ENCODE results near the gene PCDHGA8. TPM values are rescaled to one million over a fixed set of nuclear protein-coding genes. Genes with fewer than 3 reads are reported as not detected.
A peak's percentile ranks its signal among the peaks of the same experiment; 100 is the strongest.
"Not testable (repeated sequence)": the region's sequence is repeated elsewhere in the genome, so short reads cannot be mapped to it uniquely, and the experiment has no call there.

PCDHGA8 gene
- total RNA-seq, 4 donors from 2014 or later: 3.0 to 6.8 (median 3.6) TPM

DNA sequence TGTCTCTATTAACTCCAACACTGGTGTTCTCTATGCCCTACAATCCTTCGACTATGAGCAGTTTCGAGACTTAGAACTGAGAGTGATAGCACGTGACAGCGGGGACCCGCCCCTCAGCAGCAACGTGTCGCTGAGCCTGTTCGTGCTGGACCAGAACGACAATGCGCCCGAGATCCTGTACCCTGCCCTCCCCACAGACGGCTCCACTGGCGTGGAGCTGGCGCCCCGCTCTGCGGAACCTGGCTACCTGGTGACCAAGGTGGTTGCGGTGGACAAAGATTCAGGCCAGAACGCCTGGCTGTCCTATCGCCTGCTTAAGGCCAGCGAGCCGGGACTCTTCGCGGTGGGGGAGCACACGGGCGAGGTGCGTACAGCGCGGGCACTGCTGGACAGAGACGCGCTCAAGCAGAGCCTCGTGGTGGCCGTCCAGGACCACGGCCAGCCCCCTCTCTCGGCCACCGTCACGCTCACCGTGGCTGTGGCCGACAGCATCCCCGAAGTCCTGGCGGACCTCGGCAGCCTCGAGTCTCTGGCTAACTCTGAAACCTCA, 30.4 kb downstream of the PCDHGA8 start:
- H3K4me3 ChIP-seq: no peak overlapping the region
- H3K36me3 ChIP-seq: peaks cover 0 to 35% of the 10 kb centered on the region in 2 donors
- H3K27me3 ChIP-seq: no peaks in the 10 kb centered on the region
- 40% methylated on average over 1 of the region's 42 CpGs; no CpG with 5 or more reads in 1 of the 2 donors for WGBS, 2 donors (ENCODE audit: low coverage in 1 of 2)
- TF ChIP-seq POLR2A (IDR thresholded peaks at IDR 0.05): no peak
- TF ChIP-seq POLR2AphosphoS5 (IDR thresholded peaks at IDR 0.05): no peak
- no peak for TF ChIP-seq CTCF (IDR thresholded peaks at IDR 0.05)
- TF ChIP-seq EP300 (IDR thresholded peaks at IDR 0.05): no peak
- peaks cover 0 to 23% (median 0%) of the 10 kb centered on the region in 3 donors for H3K4me1 ChIP-seq
- no peak for ATAC-seq
- H3K27ac ChIP-seq: no peak overlapping the region
- peaks cover 0 to 99% (median 22%) of the 10 kb centered on the region in 3 donors for H3K9me3 ChIP-seq

DNA sequence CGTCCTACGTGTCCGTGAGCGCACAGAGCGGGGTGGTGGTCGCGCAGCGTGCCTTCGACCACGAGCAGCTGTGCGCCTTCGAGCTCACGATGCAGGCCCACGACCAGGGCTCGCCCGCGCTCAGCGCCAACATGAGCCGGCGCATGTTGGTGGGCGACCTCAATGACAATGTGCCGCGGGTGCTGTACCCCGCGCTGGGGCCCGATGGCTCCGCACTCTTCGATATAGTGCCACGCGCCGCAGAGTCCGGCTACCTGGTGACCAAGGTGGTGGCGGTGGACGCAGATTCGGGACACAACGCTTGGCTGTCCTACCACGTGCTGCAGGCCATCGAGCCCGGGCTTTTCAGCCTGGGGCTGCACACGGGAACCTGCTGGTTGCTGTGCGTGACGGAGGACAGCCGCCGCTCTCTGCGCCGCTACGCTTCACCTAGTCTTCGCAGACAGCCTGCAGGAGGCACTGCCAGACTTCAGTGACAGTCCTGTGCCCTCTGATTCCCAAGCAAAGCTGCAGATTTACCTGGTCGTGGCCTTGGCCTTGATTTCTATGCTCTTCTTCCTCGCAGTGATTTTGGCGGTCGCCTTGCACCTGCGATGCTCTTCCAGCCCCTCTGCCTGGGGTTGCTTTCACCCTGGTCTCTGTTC, 35.5 kb downstream of the PCDHGA8 start:
- TF ChIP-seq EP300 (IDR thresholded peaks at IDR 0.05) (no peak), POLR2AphosphoS5 (IDR thresholded peaks at IDR 0.05) (no peak), POLR2A (IDR thresholded peaks at IDR 0.05) (no peak), CTCF (IDR thresholded peaks at IDR 0.05) (no peak)
- peaks cover 0 to 99% (median 25%) of the 10 kb centered on the region in 3 donors for H3K9me3 ChIP-seq
- peaks cover 0 to 32% of the 10 kb centered on the region in 2 donors for H3K36me3 ChIP-seq
- no peak for ATAC-seq
- H3K27ac ChIP-seq: no peak overlapping the region
- 38 to 40% methylated on average over 1 to 5 of the region's 53 CpGs for WGBS, 2 donors (ENCODE audit: low coverage in 1 of 2)
- peaks cover 0 to 14% (median 0%) of the 10 kb centered on the region in 3 donors for H3K4me1 ChIP-seq
- no peak overlapping the region for H3K4me3 ChIP-seq
- H3K27me3 ChIP-seq: no peaks in the 10 kb centered on the region

DNA sequence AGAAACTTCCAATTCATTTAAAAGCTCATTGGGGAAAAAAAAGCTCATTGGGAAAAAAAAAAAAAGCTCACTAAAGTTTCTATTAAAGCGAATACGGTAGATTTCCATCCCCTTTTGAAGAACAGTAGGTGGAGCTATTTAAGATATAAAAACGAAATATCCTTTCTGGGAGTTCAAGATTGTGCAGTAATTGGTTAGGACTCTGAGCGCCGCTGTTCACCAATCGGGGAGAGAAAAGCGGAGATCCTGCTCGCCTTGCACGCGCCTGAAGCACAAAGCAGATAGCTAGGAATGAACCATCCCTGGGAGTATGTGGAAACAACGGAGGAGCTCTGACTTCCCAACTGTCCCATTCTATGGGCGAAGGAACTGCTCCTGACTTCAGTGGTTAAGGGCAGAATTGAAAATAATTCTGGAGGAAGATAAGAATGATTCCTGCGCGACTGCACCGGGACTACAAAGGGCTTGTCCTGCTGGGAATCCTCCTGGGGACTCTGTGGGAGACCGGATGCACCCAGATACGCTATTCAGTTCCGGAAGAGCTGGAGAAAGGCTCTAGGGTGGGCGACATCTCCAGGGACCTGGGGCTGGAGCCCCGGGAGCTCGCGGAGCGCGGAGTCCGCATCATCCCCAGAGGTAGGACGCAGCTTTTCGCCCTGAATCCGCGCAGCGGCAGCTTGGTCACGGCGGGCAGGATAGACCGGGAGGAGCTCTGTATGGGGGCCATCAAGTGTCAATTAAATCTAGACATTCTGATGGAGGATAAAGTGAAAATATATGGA, 38.1 kb downstream of the PCDHGA8 start, which contains the start of gene PCDHGA12:
Gene PCDHGA12, plus strand, starts transcription at position 176 of the 782 bp plus-strand sequence. Its CDS starts 253 bp downstream, at position 429.
- Histone ChIP-seq H3K9me3 (peaks cover 0 to 100% (median 23%) of the 10 kb centered on the region in 3 donors), H3K27ac (peak within 1 kb of the TSS in 2 of 4 donors; percentile 44 to 45), H3K27me3 (no peaks in the 10 kb centered on the region), H3K4me3 (peak within 1 kb of the TSS; percentile 19 to 46), H3K4me1 (peaks cover 0 to 14% (median 0%) of the 10 kb centered on the region in 3 donors), H3K36me3 (peaks cover 0 to 24% of the 10 kb centered on the region in 2 donors)
- peak; percentile 62 for ATAC-seq
- WGBS, 2 donors (ENCODE audit: low coverage in 1 of 2): 5% methylated on average over 4 to 15 of the region's 33 CpGs
- TF ChIP-seq POLR2AphosphoS5 (IDR thresholded peaks at IDR 0.05) (no peak), POLR2A (IDR thresholded peaks at IDR 0.05) (no peak), EP300 (IDR thresholded peaks at IDR 0.05) (no peak), CTCF (IDR thresholded peaks at IDR 0.05) (peak in 3 of 4 experiments; percentile 17 to 44 (median 41))

- no peak for ATAC-seq
- Histone ChIP-seq H3K4me1 (peaks cover 0 to 14% (median 0%) of the 10 kb centered on the region in 3 donors), H3K4me3 (peak overlapping the region in 1 of 2 donors; percentile 46), H3K9me3 (peaks cover 0 to 100% (median 25%) of the 10 kb centered on the region in 3 donors), H3K27ac (peak overlapping the region in 2 of 4 donors; percentile 44 to 45), H3K27me3 (no peaks in the 10 kb centered on the region), H3K36me3 (peaks cover 0 to 19% of the 10 kb centered on the region in 2 donors)
- 3% methylated on average over 5 of the region's 37 CpGs; no CpG with 5 or more reads in 1 of the 2 donors for WGBS, 2 donors (ENCODE audit: low coverage in 1 of 2)
- TF ChIP-seq POLR2AphosphoS5 (IDR thresholded peaks at IDR 0.05) (no peak), CTCF (IDR thresholded peaks at IDR 0.05) (no peak), POLR2A (IDR thresholded peaks at IDR 0.05) (no peak), EP300 (IDR thresholded peaks at IDR 0.05) (no peak)
Measured at GRCh38 chr5:141431286-141431685, 38.9 kb downstream of the PCDHGA8 start.

GRCh38 chr5:141432308-141432707, 39.9 kb downstream of the PCDHGA8 start:
- H3K9me3 ChIP-seq: peaks cover 0 to 100% (median 17%) of the 10 kb centered on the region in 3 donors
- ATAC-seq, H3K4me3 ChIP-seq, H3K27me3 ChIP-seq, H3K27ac ChIP-seq, H3K36me3 ChIP-seq: not testable (repeated sequence)
- no CpG with 5 or more reads among the region's 38 CpGs for whole genome bisulfite sequencing, 2 donors (ENCODE audit: low coverage in 1 of 2)
- peaks cover 0 to 14% (median 0%) of the 10 kb centered on the region in 3 donors for H3K4me1 ChIP-seq

GRCh38 chr5:141432726-141433125, 40.3 kb downstream of the PCDHGA8 start:
- not testable (repeated sequence) for H3K27ac ChIP-seq, ATAC-seq, H3K4me3 ChIP-seq, H3K36me3 ChIP-seq, H3K27me3 ChIP-seq
- 13% methylated on average over 8 of the region's 29 CpGs; no CpG with 5 or more reads in 1 of the 2 donors for WGBS, 2 donors (ENCODE audit: low coverage in 1 of 2)
- H3K9me3 ChIP-seq: peaks cover 0 to 100% (median 16%) of the 10 kb centered on the region in 3 donors
- peaks cover 0 to 14% (median 0%) of the 10 kb centered on the region in 3 donors for H3K4me1 ChIP-seq

Data from gastroesophageal sphincter (tissue), 4 donors.